ENCODE measurements around the gene COL24A1.
"Not testable (repeated sequence)": the region's sequence is repeated elsewhere in the genome, so short reads cannot be mapped to it uniquely, and the experiment has no call there.

The COL24A1 gene

DNA sequence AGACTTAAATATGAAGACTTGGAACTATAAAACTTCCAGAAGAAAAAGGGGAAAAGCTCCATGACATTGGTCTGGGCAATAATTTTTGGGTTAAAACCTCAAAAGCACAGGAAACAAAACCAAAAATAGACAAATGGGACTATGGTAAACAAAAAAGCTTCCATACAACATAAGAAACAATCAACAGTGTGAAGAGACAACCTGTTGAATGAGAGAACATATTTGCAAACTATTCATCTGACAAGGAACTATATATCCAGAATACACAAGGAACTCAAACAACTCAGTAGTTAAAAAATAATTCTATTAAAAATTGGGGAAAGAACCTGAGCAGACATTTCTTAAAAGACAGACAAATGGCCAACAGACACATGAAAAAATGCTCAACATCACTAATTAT is 255.7 kb downstream of the COL24A1 start:
- DNase-seq (ENCODE audit: low read depth in 4 of 4, low spot score in 1 of 4) = no peak

DNA sequence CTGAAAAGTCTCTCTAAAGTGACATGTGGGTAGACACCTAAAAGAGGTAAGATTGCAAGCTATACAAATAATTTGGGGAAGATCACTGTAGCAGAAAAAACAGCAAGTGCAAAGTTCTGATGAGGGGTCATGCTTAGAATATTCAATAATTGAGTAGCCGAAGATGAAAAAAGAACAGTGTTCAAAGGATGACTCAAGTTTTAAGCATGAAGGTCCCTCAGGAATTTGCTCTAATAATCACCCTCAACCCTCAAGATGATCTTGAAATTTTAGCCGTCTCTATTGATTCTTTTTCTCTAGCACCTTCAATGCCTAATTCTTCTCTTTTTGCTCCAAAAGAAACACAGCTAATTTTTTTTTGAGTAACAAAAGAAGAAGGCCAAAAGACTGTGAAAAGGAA is 257.7 kb downstream of the COL24A1 start:
- DNase-seq (ENCODE audit: low read depth in 4 of 4, low spot score in 1 of 4) = no peak

DNA sequence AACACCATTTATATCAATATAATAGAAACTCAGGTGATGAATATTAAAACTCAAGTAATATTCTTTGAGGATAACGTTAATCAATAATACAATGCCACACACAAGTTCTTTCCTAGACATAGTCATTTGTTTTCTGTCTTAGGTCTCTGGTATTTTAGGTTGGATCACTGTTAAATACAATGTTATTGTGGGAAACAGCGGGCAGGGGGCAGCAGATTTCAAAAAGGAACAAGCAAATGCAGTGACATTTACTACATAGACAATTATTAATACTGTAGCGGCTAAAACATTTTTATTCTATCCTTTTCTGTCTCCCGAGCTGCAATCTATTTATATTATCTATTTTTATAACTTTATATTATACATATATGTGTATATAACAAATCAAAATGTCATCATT is 261.9 kb downstream of the COL24A1 start:
- DNase-seq (ENCODE audit: low read depth in 4 of 4, low spot score in 1 of 4) = no peak

DNA sequence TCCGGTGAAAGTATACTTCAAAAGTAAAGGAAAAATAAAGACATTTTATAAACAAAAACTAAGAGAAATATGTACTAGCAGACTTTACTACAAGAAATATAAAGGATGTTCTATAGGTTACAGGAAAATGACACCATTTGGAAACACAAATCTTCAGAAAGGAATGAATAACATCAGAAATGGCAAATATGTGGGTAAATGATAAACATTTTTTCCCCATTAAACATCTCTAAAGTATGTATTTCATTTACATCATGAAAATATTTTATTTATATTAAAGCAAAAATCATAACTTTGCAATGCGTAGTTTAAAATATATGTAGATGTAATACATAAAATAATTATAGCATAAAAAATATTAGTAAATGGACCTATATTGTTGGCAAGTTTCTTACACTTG is 264.2 kb downstream of the COL24A1 start:
- no peak for DNase-seq (ENCODE audit: low read depth in 4 of 4, low spot score in 1 of 4)

DNA sequence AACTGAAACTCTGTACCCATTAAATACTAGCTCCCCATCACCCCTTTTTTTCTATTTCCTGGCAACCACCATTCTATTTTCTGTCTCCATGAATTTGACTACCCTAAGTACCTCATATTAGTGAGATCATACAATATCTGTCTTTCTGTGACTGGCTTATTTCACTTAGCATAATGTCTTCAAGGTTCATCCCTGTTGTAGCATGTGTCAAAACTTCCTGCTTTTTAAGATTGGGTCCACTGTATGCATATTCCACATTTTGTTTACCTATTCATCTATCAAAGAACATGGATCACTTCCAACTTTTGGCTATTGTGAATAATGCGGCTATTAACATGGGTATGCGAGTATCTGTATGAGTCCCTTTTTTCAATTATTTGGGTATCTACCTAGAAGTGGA is 266.7 kb downstream of the COL24A1 start:
- DNase-seq (ENCODE audit: low read depth in 4 of 4, low spot score in 1 of 4) = no peak

DNA sequence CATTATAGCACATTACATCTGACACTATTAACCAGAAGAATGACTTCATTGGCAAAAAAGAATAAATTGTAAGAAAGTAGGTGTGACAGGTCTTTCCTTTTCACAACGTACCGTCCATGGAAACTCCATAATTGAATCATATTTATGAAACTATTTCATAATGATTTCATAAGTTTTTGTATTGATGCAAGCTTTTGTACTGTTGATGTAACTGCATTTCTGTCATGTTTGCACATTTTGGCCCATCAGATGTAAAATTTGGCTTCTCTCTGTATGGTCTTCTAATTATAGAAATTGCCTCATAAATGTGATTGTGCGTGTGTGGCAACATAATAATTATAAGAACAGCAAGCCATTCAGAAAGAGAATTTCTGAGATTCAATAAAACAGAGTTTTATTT is 267.7 kb downstream of the COL24A1 start:
- no peak for DNase-seq (ENCODE audit: low read depth in 4 of 4, low spot score in 1 of 4)

DNA sequence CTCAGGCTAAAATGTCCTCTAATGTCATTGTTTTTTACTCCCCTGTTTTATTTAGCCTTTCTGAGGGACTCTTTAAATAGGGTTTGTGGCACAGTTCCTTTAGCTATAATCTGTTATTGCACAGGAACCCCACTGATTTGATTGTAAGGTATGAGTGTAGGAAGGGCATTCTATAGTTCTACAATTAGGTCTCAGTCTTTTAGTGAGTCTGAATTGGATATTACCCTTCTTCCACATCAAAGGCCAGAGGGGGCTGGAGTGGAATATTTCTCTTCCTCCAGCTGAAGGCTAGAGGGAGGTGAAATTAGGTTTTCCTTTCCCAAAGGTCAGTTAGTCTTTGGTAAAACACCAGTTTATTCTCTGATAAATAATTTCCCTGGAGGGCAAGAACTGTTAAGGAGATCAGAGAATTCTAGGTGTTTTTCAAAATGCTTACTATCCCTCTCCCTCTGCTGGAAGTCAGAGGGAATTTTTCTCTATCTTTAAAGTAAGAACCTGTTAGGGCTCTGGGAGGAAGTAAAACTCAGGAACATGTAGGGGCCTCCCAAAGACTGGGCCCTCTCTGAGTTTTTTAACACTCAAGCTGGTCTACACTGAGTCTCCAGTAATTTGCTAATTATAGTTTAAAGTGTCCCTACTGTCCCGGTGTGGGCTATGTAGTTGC is 272.1 kb downstream of the COL24A1 start:
- no peak for DNase-seq (ENCODE audit: low read depth in 4 of 4, low spot score in 1 of 4)

DNA sequence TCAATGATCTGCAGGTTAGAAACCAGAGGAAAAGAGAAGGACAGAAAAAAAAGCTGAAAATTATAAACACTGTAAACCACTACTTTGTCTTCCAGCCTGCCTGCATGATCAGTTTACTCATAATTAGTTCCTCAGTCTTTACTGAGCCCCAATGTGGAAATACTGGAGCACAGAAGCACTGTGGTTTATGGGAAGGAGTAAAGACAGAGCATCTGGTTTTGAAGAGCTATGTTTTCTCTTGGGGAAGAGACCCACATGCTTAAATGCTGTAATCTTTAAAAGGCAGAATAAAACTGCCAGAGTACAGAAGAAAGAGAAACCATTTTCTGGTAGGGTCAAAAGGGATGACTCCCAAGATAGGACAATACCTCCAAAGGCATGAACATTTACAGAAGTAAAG is 289.4 kb downstream of the COL24A1 start:
- DNase-seq (ENCODE audit: low read depth in 4 of 4, low spot score in 1 of 4) = no peak

DNA sequence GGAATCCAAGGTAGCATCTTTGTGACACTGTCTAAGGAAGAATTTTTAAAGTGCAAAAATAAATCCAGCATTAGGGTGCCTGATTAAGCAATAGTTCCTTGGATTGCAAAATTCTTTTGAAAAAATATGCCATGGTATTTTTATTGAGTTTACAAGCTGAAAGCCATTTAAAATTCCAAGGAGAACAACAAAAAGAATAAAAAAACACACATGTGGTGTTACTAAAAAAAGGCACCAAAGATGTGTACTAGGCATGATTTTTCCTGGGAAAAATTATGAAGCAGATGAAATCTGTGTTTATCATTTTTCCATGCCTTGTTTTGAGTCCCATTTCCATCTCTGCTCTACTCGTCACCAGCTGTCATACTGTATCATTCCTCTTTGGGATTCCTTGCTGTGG is 291.4 kb downstream of the COL24A1 start:
- DNase-seq (ENCODE audit: low read depth in 4 of 4, low spot score in 1 of 4) = no peak

DNA sequence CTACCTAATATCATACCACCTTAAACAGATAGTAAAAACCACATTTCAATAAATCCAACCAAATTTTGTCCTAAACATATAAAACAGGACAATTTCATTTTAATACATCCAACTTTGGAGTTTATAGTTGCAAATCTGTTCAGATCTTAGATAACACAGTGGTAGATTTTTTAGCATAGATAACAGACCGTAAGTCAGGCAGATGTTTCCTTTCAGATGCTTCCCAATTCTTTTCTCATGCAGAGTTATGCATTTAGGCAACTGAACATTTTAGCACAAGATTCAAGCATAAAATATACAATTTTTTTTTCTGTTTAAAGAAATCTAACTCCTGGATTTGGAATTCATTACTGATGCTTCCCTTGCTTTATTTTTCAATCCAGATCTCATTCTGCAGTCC is 291.8 kb downstream of the COL24A1 start:
- DNase-seq (ENCODE audit: low read depth in 4 of 4, low spot score in 1 of 4) = no peak

DNA sequence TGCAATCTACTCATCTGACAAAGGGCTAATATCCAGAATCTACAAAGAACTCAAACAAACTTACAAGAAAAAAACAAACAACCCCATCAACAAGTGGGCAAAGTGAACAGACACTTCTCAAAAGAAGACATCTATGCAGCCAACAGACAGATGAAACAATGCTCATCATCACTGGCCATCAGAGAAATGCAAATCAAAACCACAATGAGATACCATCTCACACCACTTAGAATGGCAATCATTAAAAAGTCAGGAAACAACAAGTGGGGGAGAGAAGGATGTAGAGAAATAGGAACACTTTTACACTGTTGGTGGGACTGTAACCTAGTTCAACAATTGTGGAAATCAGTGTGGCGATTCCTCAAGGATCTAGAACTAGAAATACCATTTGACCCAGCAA is 292.9 kb downstream of the COL24A1 start:
- not testable (repeated sequence) for DNase-seq (ENCODE audit: low read depth in 4 of 4, low spot score in 1 of 4)

DNA sequence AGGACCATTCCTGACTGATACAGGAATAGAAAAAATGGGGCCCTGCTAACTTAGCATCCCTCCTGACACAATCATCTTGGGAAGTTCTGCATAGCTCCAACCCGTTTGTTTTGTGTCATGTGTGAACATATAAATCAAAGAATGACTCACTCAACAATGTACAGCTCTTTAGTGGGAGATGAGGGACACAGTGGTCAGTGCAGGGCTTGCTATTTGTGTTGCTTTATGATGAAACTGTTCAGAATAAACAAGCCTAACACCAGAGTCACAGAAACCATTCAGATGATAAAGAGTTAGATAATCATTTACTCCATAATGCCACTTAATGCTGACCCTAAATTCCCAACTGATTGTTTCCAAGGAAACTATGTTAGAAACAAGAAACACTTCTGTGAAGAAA is 294.1 kb downstream of the COL24A1 start:
- no peak for DNase-seq (ENCODE audit: low read depth in 4 of 4, low spot score in 1 of 4)

DNA sequence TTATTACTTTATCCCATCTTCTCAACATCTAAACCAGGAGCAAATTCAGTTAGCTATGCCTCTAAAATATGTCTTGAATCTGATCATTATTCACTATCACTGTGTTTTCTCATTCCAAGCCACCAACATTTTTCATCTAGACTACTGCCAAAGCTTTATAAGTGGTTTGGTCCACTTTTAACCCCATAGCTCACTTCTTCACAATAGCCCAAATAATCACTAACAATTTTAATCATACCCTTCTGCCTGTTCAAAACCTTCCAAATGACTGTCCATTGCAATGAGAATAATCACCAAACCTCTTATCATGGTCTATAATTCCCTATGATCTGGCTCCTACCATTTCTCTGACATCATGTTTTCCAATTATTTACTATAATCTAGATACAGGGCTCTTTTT is 298.6 kb downstream of the COL24A1 start:
- no peak for DNase-seq (ENCODE audit: low read depth in 4 of 4, low spot score in 1 of 4)

DNA sequence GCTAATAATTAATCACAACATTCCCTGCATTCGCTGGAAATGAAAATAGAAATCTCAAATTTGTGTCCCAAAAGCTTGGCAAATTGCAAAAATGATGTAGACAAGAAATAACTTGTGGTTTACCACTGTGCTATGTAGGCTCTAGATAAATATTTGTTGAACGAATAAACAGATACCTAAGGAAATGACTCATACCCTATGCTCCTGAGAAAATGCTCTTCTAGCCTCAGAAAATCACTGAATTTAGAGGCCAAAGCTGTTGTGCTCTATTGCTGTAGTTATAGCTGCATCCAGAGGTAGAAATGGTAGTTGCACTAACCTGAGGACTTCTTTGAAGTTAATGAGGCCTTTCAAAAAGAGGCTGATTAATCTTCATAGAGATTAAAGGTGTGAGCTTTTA is 306.3 kb downstream of the COL24A1 start:
- no peak for DNase-seq (ENCODE audit: low read depth in 4 of 4, low spot score in 1 of 4)

DNA sequence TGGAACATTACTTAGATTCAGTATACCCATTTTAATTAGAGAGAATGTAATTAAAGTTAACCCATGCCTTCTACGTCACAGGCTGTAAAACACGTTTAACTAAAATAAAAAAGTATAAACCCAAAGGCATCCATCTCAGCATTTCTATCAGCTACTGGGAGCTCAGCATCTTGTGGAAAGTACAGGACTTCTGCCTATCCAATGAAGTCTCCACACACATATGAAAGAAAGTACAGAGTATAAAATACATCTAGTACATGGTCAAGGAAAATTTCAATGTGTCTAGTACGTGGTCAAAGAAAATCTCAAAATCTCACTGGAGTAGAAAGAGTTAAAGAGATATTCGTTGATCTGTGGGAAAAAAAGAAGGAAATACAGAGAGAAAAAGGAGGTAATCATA is 306.9 kb downstream of the COL24A1 start:
- DNase-seq (ENCODE audit: low read depth in 4 of 4, low spot score in 1 of 4) = no peak

DNA sequence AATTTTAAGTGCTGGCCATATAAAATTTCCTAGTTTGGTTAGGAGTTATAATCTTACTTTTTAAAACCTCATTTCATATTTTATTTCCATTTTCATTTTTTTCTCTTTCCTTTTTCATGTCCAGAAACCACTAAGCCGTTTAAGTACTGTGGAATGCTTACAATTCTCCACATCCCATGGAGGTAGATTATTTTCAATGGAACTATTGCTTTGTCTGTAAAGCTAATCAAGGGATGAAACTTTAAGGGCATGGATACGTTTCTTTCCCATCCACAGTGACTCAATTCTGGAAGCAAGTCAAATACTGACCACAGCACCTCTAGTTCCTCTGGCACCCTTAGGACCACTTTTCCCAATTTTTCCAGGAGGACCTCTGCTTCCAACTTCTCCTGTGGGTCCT is 309.2 kb downstream of the COL24A1 start:
- no peak for DNase-seq (ENCODE audit: low read depth in 4 of 4, low spot score in 1 of 4)

DNA sequence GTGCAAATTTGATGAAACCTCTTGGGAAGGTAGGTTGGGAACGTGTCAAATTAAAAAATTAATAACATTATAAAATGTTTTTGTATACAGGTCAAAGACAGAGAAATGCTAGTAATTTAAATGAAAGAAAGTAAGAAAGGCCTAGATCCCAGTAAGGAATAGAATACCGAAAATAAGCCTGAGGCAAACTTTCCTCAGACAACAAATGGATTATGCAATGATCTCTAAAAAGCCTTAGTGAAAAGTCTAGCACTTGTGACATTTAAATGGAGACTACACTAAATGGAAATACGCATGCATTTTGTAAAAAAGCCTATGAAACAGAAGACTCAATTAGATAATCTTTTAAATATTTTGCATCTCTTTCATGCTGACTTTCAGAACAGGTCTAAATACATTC is 309.9 kb downstream of the COL24A1 start:
- no peak for DNase-seq (ENCODE audit: low read depth in 4 of 4, low spot score in 1 of 4)

DNA sequence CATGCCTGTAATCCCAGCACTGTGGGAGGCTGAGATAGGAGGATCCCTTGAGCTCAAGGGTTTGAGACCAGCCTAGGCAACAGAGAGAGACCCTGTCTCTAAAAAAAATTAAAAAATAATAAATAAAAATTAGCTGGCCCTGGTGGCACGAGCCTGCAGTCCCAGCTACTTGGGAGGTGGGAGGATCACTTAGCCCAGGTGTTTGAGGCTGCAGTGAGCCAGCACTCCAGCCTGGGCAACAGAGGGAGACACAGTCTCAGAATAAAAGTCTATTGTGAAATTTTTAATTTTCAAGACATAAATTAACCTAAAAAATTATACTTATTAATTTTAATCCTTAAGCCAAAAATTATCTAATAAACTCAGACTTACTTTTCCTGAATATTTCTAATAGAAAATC is 317.1 kb downstream of the COL24A1 start:
- no peak for DNase-seq (ENCODE audit: low read depth in 4 of 4, low spot score in 1 of 4)

DNA sequence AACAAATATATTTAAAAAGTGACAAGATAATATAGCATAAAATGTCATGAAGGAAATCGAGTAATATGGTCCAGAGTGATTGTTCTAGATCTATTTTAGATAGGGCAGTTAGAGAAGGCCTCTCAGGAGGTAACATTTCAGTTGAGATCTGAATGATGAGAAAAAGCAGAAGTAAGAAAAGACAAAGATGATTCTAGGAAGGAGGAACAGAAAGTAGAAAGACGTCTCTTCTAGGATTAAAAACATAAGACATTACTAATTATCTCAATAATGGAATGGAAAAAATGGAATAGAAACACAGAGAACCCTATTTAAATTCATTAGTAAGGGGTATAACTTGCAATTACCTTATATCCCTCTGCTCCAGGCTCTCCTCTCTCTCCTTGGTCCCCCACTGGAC is 318.3 kb downstream of the COL24A1 start:
- DNase-seq (ENCODE audit: low read depth in 4 of 4, low spot score in 1 of 4) = no peak

DNA sequence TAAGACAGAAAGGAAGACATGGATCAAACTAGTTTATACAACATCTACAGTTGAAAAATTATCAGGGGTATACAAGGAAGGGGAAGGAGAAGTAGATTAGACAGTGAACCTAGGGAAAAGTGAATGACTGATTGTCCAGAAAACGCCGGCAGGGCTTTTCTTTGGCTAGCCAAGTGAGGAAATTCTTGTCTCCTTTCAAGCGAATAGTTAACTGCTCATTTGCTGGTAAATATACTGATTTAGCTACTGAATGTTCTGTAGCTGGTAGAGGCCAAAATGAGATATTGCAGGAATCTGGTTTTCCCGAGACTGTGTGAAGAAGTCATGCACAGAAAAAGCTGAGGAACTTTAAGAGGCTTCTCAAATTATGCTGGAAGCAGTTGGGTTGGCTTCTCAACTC is 319.8 kb downstream of the COL24A1 start:
- DNase-seq (ENCODE audit: low read depth in 4 of 4, low spot score in 1 of 4) = no peak

DNA sequence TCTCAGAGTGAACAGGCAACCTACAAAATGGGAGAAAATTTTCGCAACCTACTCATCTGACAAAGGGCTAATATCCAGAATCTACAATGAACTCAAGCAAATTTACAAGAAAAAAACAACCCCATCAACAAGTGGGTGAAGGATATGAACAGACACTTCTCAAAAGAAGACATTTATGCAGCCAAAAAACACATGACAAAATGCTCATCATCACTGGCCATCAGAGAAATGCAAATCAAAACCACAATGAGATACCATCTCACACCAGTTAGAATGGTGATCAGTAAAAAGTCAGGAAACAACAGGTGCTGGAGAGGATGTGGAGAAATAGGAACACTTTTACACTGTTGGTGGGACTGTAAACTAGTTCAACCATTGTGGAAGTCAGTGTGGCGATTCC is 323.4 kb downstream of the COL24A1 start:
- DNase-seq (ENCODE audit: low read depth in 4 of 4, low spot score in 1 of 4) = not testable (repeated sequence)

DNA sequence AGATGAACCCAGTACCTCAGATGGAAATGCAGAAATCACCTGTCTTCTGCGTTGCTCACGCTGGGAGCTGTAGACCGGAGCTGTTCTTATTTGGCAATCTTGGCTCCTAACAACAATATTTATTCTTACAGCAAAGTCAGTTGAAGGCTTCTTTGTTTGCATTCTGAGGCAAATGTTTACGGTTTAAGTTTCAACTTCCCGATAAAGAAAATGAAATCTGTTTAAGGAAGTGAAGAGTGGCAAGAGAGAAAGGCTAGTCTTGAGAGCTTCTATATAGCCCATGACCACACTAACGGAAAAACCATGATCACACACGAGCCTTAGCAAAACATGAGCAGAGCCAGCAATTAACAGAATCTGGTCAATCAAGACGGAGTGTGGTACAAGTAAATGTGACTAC is 325.7 kb downstream of the COL24A1 start:
- DNase-seq (ENCODE audit: low read depth in 4 of 4, low spot score in 1 of 4) = no peak

DNA sequence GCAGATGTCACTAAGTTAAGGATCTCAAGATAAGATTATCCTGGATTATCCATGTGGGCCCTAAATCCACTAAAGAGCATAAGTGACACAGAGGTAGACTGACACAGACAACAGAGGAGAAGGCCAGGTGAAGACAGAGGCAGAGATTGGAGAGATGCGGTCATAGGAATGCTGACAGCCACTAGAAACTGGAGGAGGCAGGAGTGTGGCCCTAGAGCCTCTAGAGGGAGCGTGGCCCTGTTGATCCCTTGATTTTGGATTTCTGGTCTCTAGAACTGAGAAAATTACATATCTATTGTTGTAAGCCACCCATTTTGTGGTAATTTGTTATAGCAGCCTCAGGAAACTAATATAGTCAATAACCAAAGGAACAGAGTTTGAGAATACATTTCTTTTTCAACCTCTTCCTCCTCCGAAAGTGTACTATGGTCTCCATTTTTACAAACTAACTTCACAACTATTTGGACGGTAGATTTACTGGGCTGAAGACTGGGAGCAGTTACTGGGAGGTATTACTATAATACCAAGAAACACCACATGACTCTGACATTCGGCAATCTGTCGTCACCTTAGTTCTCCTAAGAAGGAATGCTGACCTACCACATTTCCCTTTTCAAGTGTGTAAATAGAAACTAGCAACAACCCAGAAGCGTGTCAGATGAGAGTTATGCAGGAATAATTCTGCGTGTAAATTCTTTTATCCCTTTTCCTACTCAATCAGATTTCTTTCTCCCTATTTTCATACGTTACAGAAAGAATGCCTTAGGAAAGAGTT is 332.3 kb downstream of the COL24A1 start:
- no peak for DNase-seq (ENCODE audit: low read depth in 4 of 4, low spot score in 1 of 4)

Data from stimulated activated CD4-positive, alpha-beta T cell treated with anti-CD3 and anti-CD28 coated beads, Interleukin-1b, Interleukin-23, amount 100 ng/mL, for 24 hours (primary cell).